Stimulated activated CD4-positive, alpha-beta T cell treated with anti-CD3 and anti-CD28 coated beads, TNF-alpha, amount 100 ng/mL, for 1 hour (primary cell): ENCODE measurements around the gene TUBA4B.
"Not testable (repeated sequence)": the region's sequence is repeated elsewhere in the genome, so short reads cannot be mapped to it uniquely, and the experiment has no call there.

Experiments used
- DNase-seq, 3 donors: peaks; one replicate each; pipeline ENCODE4 v3.0.0-alpha.2; 2020; ENCODE audit warnings: low read depth in 3 of 3, low spot score in 1 of 3

Gene TUBA4B

DNA sequence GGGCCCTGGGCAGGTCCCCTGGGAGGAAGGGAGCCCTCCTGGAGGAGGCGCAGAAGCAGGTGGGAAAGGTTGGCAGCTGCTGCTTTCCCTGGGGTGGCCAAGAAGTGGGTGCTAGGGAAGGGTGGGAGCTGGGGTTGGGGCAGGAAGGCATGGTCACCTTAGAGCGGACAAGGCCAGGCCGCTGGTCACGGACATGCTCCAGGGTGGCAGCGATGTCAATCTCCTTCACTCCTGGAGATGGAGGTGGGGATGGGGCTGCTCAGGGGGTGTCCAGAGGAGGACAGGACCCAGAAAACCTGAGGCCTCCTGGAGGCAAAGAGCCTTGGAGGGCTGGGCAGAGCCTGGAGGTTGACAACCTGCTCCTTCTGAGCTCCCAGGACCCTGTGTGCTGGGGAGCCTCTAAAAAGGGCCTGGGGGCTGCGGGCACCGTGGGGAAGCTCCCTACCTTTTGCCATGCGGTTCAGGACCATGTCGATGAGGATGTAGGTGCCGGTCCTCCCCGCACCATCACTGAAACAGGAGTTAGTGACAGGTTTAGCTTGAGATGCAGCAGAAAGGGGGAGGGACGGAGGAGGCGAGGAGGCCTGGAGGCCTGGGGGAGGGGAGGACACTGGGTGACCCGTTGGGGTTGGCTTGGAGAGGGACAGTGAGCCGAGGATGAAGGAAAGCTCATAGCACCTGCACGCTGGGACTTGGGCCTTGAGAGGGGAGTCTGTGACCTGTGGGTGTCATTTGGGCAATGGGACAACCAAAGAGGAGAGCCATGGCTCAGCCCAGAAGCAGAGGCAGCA, 37.5 kb downstream of the TUBA4B start:
- no peak for DNase-seq

DNA sequence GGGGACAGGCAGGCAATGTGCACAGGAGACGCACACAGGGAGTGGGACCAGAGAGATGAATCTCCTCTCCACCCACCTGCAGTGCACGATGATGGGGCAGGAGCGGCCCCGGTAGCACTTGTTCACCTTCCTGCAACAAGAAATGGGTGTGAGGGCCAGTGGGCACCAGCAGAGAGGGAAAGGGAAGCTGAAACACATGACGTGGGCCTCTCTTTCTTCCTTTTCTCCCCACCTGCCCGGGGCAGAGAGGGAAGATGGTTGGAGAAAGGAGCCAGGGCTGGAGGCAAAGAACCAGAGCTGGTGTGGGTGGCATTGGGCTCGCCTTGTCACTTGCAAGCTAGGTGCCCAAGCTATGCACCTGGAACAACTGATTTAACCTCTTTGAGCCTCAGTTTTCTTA, 38.4 kb downstream of the TUBA4B start:
- no peak for DNase-seq

- no peak for DNase-seq
Measured at GRCh38 chr2:219291910-219292490, 39.0 kb downstream of the TUBA4B start.

DNA sequence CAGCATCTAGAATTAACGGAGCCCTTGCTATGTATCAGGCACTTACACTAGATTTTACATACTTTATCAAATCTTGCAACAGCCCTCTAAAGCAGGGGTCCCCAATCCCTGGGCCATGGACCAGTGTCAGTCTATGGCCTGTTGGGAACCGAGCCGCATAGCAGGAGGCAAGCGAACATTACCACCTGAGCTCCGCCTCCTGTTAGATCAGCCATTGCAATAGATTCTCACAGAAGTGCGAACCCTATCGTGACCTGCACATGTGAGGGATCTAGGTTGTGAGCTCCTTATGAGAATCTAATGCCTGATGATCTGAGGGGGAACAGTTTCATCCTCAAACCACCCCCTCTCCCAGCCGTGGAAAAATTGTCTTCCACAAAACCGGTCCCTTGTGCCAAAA, 39.6 kb downstream of the TUBA4B start:
- DNase-seq: no peak

GRCh38 chr2:219293736-219294231, 40.7 kb downstream of the TUBA4B start:
- no peak for DNase-seq

- peak; percentile 64 to 87 (median 84) for DNase-seq
Measured at GRCh38 chr2:219294356-219295351, 41.6 kb downstream of the TUBA4B start.

GRCh38 chr2:219296142-219296541, 43.1 kb downstream of the TUBA4B start:
- DNase-seq: no peak

GRCh38 chr2:219296631-219297391, 43.8 kb downstream of the TUBA4B start:
- DNase-seq: no peak

DNA sequence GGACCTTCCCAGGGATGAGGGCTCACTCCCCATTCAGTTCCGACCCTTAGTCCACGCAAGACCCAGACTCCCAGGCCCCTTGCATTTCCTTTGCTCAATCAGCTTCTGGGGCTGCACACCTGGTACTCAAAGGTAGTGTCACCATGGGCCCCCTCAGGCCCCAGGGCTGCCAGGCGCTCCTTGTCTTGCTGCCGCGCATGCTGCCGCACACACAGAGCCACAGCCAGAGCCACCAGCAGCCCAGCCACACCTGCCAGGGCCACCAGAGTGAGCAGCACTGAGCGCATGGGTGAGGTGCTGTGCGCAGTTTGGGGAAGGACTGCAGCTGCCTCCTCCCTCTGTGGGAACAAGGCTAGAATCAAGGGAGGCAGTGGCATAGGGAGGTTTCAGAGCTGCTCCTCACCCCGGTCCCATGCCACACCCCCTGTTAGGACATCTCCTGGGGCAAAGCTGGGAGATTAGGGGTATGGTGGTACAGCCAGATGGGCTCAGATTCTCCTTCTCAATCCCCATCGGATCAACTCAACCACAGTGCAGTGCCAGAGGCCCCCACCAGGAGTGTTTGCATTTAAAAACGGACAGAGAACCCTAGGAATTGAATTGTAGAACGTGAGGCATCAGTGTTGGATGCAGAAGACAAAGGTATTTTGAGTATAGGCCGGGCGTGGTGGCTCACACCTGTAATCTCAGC, 44.9 kb downstream of the TUBA4B start:
- DNase-seq: no peak

- DNase-seq: peak; percentile 72 to 92 (median 77)
Measured at GRCh38 chr2:219298759-219299371, 45.8 kb downstream of the TUBA4B start.

- DNase-seq: no peak
Measured at GRCh38 chr2:219299372-219299760, 46.3 kb downstream of the TUBA4B start.

GRCh38 chr2:219300022-219300421, 47.0 kb downstream of the TUBA4B start:
- DNase-seq: no peak

- no peak for DNase-seq
Measured at GRCh38 chr2:219302412-219302968, 49.4 kb downstream of the TUBA4B start.

DNA sequence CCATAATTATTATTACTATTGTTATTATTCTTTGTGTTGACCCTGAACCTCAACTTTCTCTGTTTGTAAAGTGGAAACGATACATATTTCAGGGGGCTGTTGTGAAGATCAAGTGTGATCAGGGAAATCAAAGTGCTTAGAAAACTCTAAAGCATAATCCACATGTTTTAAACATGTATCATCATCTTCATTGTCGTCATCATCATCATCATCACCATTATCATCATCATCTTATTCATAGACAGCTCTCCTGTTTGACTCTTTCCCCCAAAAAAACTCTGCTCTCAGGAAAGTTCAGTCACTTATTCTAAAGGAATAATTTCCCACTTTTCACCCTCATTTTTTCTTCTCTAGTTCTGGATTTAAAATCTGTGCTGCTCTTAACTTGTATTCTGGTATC, 51.2 kb downstream of the TUBA4B start:
- DNase-seq: no peak

GRCh38 chr2:219306047-219306446, 53.0 kb downstream of the TUBA4B start:
- DNase-seq: no peak

- peak in 2 of 3 donors; percentile 24 to 52 for DNase-seq
Measured at GRCh38 chr2:219308142-219309101, 55.4 kb downstream of the TUBA4B start.

- DNase-seq: no peak
Measured at GRCh38 chr2:219309278-219309677, 56.2 kb downstream of the TUBA4B start, which contains the start of gene PTPRN. PTPRN (minus strand) TSS chr2:219309401; CDS start chr2:219309332, 69 bp downstream.

- not testable (repeated sequence) for DNase-seq
Measured at GRCh38 chr2:219312683-219313263, 59.7 kb downstream of the TUBA4B start.
